ENCODE data around the gene NFU1. TPM values are rescaled to one million over a fixed set of nuclear protein-coding genes. Genes with fewer than 3 reads are reported as not detected.
A peak's percentile ranks its signal among the peaks of the same experiment; 100 is the strongest.
"Not testable (repeated sequence)": the region's sequence is repeated elsewhere in the genome, so short reads cannot be mapped to it uniquely, and the experiment has no call there.

The NFU1 gene
- total RNA-seq, 1 donor, result 19.5 TPM

- Histone ChIP-seq H3K4me3 (ENCODE audit: low read length) (no peak overlapping the region), H3K4me1 (ENCODE audit: insufficient read depth, low read length) (peaks cover 9% of the 10 kb centered on the region), H3K27me3 (ENCODE audit: insufficient read depth, low read length) (no peaks in the 10 kb centered on the region), H3K9me3 (ENCODE audit: low read depth, low read length) (no peaks in the 10 kb centered on the region)
Measured at GRCh38 chr2:69429491-69430183, 7.6 kb downstream of the NFU1 start.

- Histone ChIP-seq H3K4me3 (ENCODE audit: low read length) (no peak overlapping the region), H3K4me1 (ENCODE audit: insufficient read depth, low read length) (peaks cover 8% of the 10 kb centered on the region), H3K9me3 (ENCODE audit: low read depth, low read length) (no peaks in the 10 kb centered on the region), H3K27me3 (ENCODE audit: insufficient read depth, low read length) (no peaks in the 10 kb centered on the region)
Measured at GRCh38 chr2:69428981-69429380, 8.3 kb downstream of the NFU1 start.

GRCh38 chr2:69424419-69424818 is 12.8 kb downstream of the NFU1 start:
- no peak overlapping the region for H3K4me3 ChIP-seq (ENCODE audit: low read length)
- H3K9me3 ChIP-seq (ENCODE audit: low read depth, low read length), result no peaks in the 10 kb centered on the region
- H3K27me3 ChIP-seq (ENCODE audit: insufficient read depth, low read length), result no peaks in the 10 kb centered on the region
- no peaks in the 10 kb centered on the region for H3K4me1 ChIP-seq (ENCODE audit: insufficient read depth, low read length)

GRCh38 chr2:69422198-69422597 is 15.0 kb downstream of the NFU1 start:
- Histone ChIP-seq H3K4me1 (ENCODE audit: insufficient read depth, low read length) (no peaks in the 10 kb centered on the region), H3K9me3 (ENCODE audit: low read depth, low read length) (no peaks in the 10 kb centered on the region), H3K27me3 (ENCODE audit: insufficient read depth, low read length) (no peaks in the 10 kb centered on the region), H3K4me3 (ENCODE audit: low read length) (no peak overlapping the region)

- not testable (repeated sequence) for H3K4me3 ChIP-seq (ENCODE audit: low read length); H3K9me3 ChIP-seq (ENCODE audit: low read depth, low read length); H3K27me3 ChIP-seq (ENCODE audit: insufficient read depth, low read length); H3K4me1 ChIP-seq (ENCODE audit: insufficient read depth, low read length)
Measured at GRCh38 chr2:69419111-69419510, 18.1 kb downstream of the NFU1 start.

- Histone ChIP-seq H3K4me1 (ENCODE audit: insufficient read depth, low read length) (no peaks in the 10 kb centered on the region), H3K27me3 (ENCODE audit: insufficient read depth, low read length) (no peaks in the 10 kb centered on the region), H3K9me3 (ENCODE audit: low read depth, low read length) (no peaks in the 10 kb centered on the region), H3K4me3 (ENCODE audit: low read length) (no peak overlapping the region)
Measured at GRCh38 chr2:69416147-69416546, 21.1 kb downstream of the NFU1 start.

GRCh38 chr2:69411120-69411519 is 26.1 kb downstream of the NFU1 start:
- Histone ChIP-seq H3K4me1 (ENCODE audit: insufficient read depth, low read length) (no peaks in the 10 kb centered on the region), H3K4me3 (ENCODE audit: low read length) (no peak overlapping the region), H3K27me3 (ENCODE audit: insufficient read depth, low read length) (no peaks in the 10 kb centered on the region), H3K9me3 (ENCODE audit: low read depth, low read length) (no peaks in the 10 kb centered on the region)

GRCh38 chr2:69405306-69405705 is 31.9 kb downstream of the NFU1 start:
- Histone ChIP-seq H3K9me3 (ENCODE audit: low read depth, low read length) (no peaks in the 10 kb centered on the region), H3K27me3 (ENCODE audit: insufficient read depth, low read length) (no peaks in the 10 kb centered on the region), H3K4me1 (ENCODE audit: insufficient read depth, low read length) (no peaks in the 10 kb centered on the region), H3K4me3 (ENCODE audit: low read length) (no peak overlapping the region)

- H3K27me3 ChIP-seq (ENCODE audit: insufficient read depth, low read length), result no peaks in the 10 kb centered on the region
- H3K4me1 ChIP-seq (ENCODE audit: insufficient read depth, low read length), result no peaks in the 10 kb centered on the region
- H3K9me3 ChIP-seq (ENCODE audit: low read depth, low read length), result no peaks in the 10 kb centered on the region
- no peak overlapping the region for H3K4me3 ChIP-seq (ENCODE audit: low read length)
Measured at GRCh38 chr2:69400121-69400520, 37.1 kb downstream of the NFU1 start.

GRCh38 chr2:69397234-69397633 is 40.0 kb downstream of the NFU1 start:
- Histone ChIP-seq H3K27me3 (ENCODE audit: insufficient read depth, low read length) (no peaks in the 10 kb centered on the region), H3K4me3 (ENCODE audit: low read length) (no peak overlapping the region), H3K4me1 (ENCODE audit: insufficient read depth, low read length) (no peaks in the 10 kb centered on the region), H3K9me3 (ENCODE audit: low read depth, low read length) (no peaks in the 10 kb centered on the region)

- H3K9me3 ChIP-seq (ENCODE audit: low read depth, low read length), result no peaks in the 10 kb centered on the region
- H3K4me1 ChIP-seq (ENCODE audit: insufficient read depth, low read length), result peaks cover 1% of the 10 kb centered on the region
- H3K27me3 ChIP-seq (ENCODE audit: insufficient read depth, low read length), result no peaks in the 10 kb centered on the region
- no peak overlapping the region for H3K4me3 ChIP-seq (ENCODE audit: low read length)
Measured at GRCh38 chr2:69395866-69396265, 41.4 kb downstream of the NFU1 start.

GRCh38 chr2:69393963-69394362 is 43.3 kb downstream of the NFU1 start:
- H3K4me1 ChIP-seq (ENCODE audit: insufficient read depth, low read length), result peaks cover 10% of the 10 kb centered on the region
- H3K4me3 ChIP-seq (ENCODE audit: low read length), result no peak overlapping the region
- no peaks in the 10 kb centered on the region for H3K9me3 ChIP-seq (ENCODE audit: low read depth, low read length)
- H3K27me3 ChIP-seq (ENCODE audit: insufficient read depth, low read length), result no peaks in the 10 kb centered on the region

- Histone ChIP-seq H3K27me3 (ENCODE audit: insufficient read depth, low read length) (no peaks in the 10 kb centered on the region), H3K4me3 (ENCODE audit: low read length) (no peak overlapping the region), H3K4me1 (ENCODE audit: insufficient read depth, low read length) (peaks cover 28% of the 10 kb centered on the region), H3K9me3 (ENCODE audit: low read depth, low read length) (no peaks in the 10 kb centered on the region)
Measured at GRCh38 chr2:69390471-69390870, 46.8 kb downstream of the NFU1 start.

- H3K4me3 ChIP-seq (ENCODE audit: low read length), result no peak overlapping the region
- H3K9me3 ChIP-seq (ENCODE audit: low read depth, low read length), result no peaks in the 10 kb centered on the region
- H3K27me3 ChIP-seq (ENCODE audit: insufficient read depth, low read length), result no peaks in the 10 kb centered on the region
- peaks cover 29% of the 10 kb centered on the region for H3K4me1 ChIP-seq (ENCODE audit: insufficient read depth, low read length)
Measured at GRCh38 chr2:69390001-69390400, 47.2 kb downstream of the NFU1 start.

- H3K4me3 ChIP-seq (ENCODE audit: low read length), result no peak overlapping the region
- H3K4me1 ChIP-seq (ENCODE audit: insufficient read depth, low read length), result peaks cover 32% of the 10 kb centered on the region
- no peaks in the 10 kb centered on the region for H3K27me3 ChIP-seq (ENCODE audit: insufficient read depth, low read length)
- no peaks in the 10 kb centered on the region for H3K9me3 ChIP-seq (ENCODE audit: low read depth, low read length)
Measured at GRCh38 chr2:69389271-69389670, 48.0 kb downstream of the NFU1 start.

GRCh38 chr2:69387770-69388481 is 49.3 kb downstream of the NFU1 start:
- no peaks in the 10 kb centered on the region for H3K9me3 ChIP-seq (ENCODE audit: low read depth, low read length)
- H3K4me3 ChIP-seq (ENCODE audit: low read length), result peak overlapping the region; percentile 62
- H3K27me3 ChIP-seq (ENCODE audit: insufficient read depth, low read length), result no peaks in the 10 kb centered on the region
- H3K4me1 ChIP-seq (ENCODE audit: insufficient read depth, low read length), result peaks cover 32% of the 10 kb centered on the region
